Thymus (tissue), 11 donors: ENCODE results near the gene SPRED2. TPM values are rescaled to one million over a fixed set of nuclear protein-coding genes. Genes with fewer than 3 reads are reported as not detected.

Experiments
- DNase-seq, 9 donors: peaks; one replicate each; pipeline ENCODE4 v3.0.0-alpha.2; 2013; ENCODE audit warnings: low spot score in 9 of 9, low read depth in 6 of 9, missing footprints in 1 of 9
- H3K27ac ChIP-seq, 2 donors: one replicate each; pipeline ENCODE4 v1.5.1; 2013; ENCODE audit warnings: control low read depth in 1 of 2, low read depth in 1 of 2, low read length in 1 of 2, mild to moderate bottlenecking in 1 of 2, moderate library complexity in 1 of 2
- H3K27me3 ChIP-seq, 2 donors: one replicate each; pipeline ENCODE4 v1.5.1; 2013; ENCODE audit warnings: low read length in 1 of 2; ENCODE audit not compliant: control insufficient read depth in 2 of 2, insufficient read depth in 1 of 2
- H3K36me3 ChIP-seq, 2 donors: one replicate each; pipeline ENCODE4 v1.5.1; 2013; ENCODE audit warnings: low read length in 1 of 2, mild to moderate bottlenecking in 1 of 2, moderate library complexity in 1 of 2; ENCODE audit not compliant: control insufficient read depth in 2 of 2, insufficient read depth in 2 of 2
- H3K4me1 ChIP-seq, 2 donors: one replicate each; pipeline ENCODE4 v1.5.1; 2013; ENCODE audit warnings: low read length in 2 of 2; ENCODE audit not compliant: control insufficient read depth in 2 of 2, insufficient read depth in 2 of 2
- H3K4me3 ChIP-seq, 2 donors: one replicate each; pipeline ENCODE4 v1.5.1; 2013; ENCODE audit warnings: low read length in 2 of 2, control low read depth in 1 of 2, mild to moderate bottlenecking in 1 of 2
- H3K9me3 ChIP-seq, 2 donors: one replicate each; pipeline ENCODE4 v1.5.1; 2013; ENCODE audit warnings: low read length in 1 of 2, mild to moderate bottlenecking in 1 of 2; ENCODE audit not compliant: control insufficient read depth in 2 of 2, insufficient read depth in 1 of 2
- WGBS: extraction: QIAGEN DNeasy Blood & Tissue Kit; methylation state at CpG from one replicate; pipeline ENCODE4 v1.1.7; 2013; 5-methylcytosine and 5-hydroxymethylcytosine counted together
- polyA plus RNA-seq: library from polyadenylated mRNA; stranded (reverse); fragments of 200-250 nt; gene quantifications from one replicate; pipeline ENCODE4 v1.2.3, GENCODE V29; 2013
- total RNA-seq: library from RNA; stranded (reverse); fragments of 120-200 nt; gene quantifications from one replicate; pipeline ENCODE4 v1.2.4, GENCODE V29; 2013
- donor health status: healthy.

Gene SPRED2
- total and polyA plus RNA-seq, 2 donors: 7.9 to 17.0 TPM

GRCh38 chr2:65473045-65473444 is 40.6 kb upstream of the SPRED2 start:
- no peak for DNase-seq
- Histone ChIP-seq H3K27me3 (no peaks in the 10 kb centered on the region), H3K4me3 (no peak overlapping the region), H3K27ac (no peak overlapping the region), H3K9me3 (peaks cover 0 to 4% of the 10 kb centered on the region in 2 donors), H3K4me1 (peaks cover 0 to 3% of the 10 kb centered on the region in 2 donors), H3K36me3 (no peaks in the 10 kb centered on the region)
- 100% methylated on average over 1 of the region's 1 CpG for WGBS

DNA sequence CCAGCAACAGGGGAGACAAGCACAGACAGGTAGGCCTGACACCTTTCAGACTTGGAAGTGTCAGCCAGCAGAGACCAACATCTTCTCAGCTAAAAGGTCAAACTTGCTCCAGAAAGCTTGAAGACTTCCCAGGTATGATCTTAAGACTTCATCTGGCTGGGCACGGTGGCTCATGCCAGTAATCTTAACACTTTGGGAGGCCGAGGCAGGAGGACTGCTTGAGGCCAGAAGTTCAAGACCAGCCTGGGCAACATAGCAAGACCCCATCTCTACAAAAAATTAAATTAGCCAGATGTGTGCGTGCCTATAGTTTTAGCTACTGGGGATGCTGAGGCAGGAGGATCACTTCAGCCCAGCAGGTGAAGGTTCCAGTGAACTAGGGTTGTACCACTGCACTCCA is 39.0 kb upstream of the SPRED2 start:
- peaks cover 0 to 4% of the 10 kb centered on the region in 2 donors for H3K9me3 ChIP-seq
- no peaks in the 10 kb centered on the region for H3K27me3 ChIP-seq
- H3K27ac ChIP-seq: no peak overlapping the region
- H3K36me3 ChIP-seq: no peaks in the 10 kb centered on the region
- H3K4me3 ChIP-seq: no peak overlapping the region
- H3K4me1 ChIP-seq: peaks cover 0 to 7% of the 10 kb centered on the region in 2 donors
- no peak for DNase-seq
- WGBS: 96% methylated on average over 3 of the region's 3 CpGs

DNA sequence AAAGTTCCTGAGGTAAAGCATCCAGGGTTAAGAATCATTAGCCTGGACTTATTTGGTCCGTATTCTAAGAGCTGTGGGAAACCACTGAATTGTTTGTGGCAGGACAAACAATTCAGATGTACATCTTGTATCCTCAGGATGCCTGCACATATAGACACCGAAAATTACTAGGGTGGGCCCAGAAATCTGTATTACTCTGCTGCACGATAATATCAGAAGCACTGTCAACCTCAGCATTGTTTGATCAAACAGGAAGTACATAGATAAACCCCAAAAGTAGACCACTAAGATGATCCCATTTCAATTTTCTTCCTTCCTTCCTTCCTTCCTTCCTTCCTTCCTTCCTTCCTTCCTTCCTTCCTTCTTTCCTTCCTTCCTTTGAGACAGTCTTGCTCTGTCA is 34.2 kb upstream of the SPRED2 start:
- Histone ChIP-seq H3K27me3 (no peaks in the 10 kb centered on the region), H3K27ac (no peak overlapping the region), H3K4me1 (peaks cover 0 to 19% of the 10 kb centered on the region in 2 donors), H3K36me3 (no peaks in the 10 kb centered on the region), H3K4me3 (no peak overlapping the region), H3K9me3 (no peaks in the 10 kb centered on the region)
- DNase-seq: no peak
- 88% methylated on average over 3 of the region's 3 CpGs for WGBS

- 94% methylated on average over 5 of the region's 5 CpGs for WGBS
- no peak for DNase-seq
- no peaks in the 10 kb centered on the region for H3K36me3 ChIP-seq
- no peak overlapping the region for H3K27ac ChIP-seq
- no peaks in the 10 kb centered on the region for H3K27me3 ChIP-seq
- no peaks in the 10 kb centered on the region for H3K9me3 ChIP-seq
- no peak overlapping the region for H3K4me3 ChIP-seq
- H3K4me1 ChIP-seq: peaks cover 0 to 19% of the 10 kb centered on the region in 2 donors
These were observed 33.5 kb upstream of the SPRED2 start for GRCh38 chr2:65465857-65466256.

GRCh38 chr2:65465124-65465523 is 32.7 kb upstream of the SPRED2 start:
- H3K27me3 ChIP-seq: no peaks in the 10 kb centered on the region
- WGBS: 90% methylated on average over 5 of the region's 5 CpGs

DNA sequence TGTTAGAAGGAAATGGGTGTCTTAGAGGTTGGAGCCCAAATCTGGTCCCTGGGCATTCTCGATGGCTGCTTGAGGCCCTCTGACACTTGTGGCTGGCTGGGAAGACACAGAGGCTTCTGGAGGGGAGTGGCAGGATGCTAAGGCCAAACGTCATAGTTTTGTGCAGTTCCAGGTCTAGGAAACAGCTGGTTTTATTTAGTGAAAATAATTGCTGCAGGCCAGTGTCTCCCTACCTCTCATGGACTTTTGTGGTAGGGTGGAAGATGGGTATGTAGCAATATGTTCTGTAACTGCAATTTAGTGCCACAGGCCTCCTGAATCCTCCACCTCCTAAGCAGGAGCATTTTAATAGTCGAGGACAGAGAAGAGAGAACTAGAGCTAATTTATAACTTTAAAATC is 32.2 kb upstream of the SPRED2 start:
- H3K27ac ChIP-seq: no peak overlapping the region
- no peaks in the 10 kb centered on the region for H3K27me3 ChIP-seq
- WGBS: 70% methylated on average over 3 of the region's 3 CpGs
- no peaks in the 10 kb centered on the region for H3K9me3 ChIP-seq
- peaks cover 0 to 19% of the 10 kb centered on the region in 2 donors for H3K4me1 ChIP-seq
- H3K36me3 ChIP-seq: no peaks in the 10 kb centered on the region
- no peak overlapping the region for H3K4me3 ChIP-seq
- DNase-seq: no peak

More at GRCh38 chr2:65465124-65465523, 32.7 kb upstream of the SPRED2 start:
- Histone ChIP-seq H3K9me3 (no peaks in the 10 kb centered on the region), H3K4me3 (no peak overlapping the region), H3K4me1 (peaks cover 0 to 19% of the 10 kb centered on the region in 2 donors), H3K36me3 (no peaks in the 10 kb centered on the region), H3K27ac (no peak overlapping the region)
- DNase-seq: no peak

DNA sequence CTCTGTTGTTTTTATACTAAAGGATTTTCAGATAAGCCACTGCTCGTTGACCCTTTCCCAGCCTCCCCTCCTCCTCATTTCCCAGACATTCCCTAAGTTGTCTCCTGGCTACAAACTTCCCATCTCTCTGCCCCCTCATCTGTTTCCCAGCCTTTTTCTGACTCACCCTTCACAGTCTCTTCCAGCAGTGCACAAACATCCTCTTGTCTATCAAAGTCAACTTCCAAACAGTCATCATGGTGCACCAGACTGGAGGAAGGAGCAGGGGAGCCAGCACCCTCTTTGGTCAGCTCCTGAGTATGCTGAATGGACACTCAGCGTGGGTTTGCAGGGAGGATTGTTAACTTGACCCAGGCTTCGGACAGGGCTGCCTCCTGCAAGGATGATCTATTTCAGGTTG is 26.6 kb upstream of the SPRED2 start:
- no peak for DNase-seq
- Histone ChIP-seq H3K27me3 (no peaks in the 10 kb centered on the region), H3K9me3 (no peaks in the 10 kb centered on the region), H3K4me1 (no peaks in the 10 kb centered on the region), H3K27ac (no peak overlapping the region), H3K4me3 (no peak overlapping the region), H3K36me3 (no peaks in the 10 kb centered on the region)
- WGBS: 96% methylated on average over 3 of the region's 3 CpGs

GRCh38 chr2:65456886-65457285 is 24.5 kb upstream of the SPRED2 start:
- Histone ChIP-seq H3K36me3 (no peaks in the 10 kb centered on the region), H3K4me1 (no peaks in the 10 kb centered on the region), H3K4me3 (no peak overlapping the region), H3K27me3 (no peaks in the 10 kb centered on the region), H3K9me3 (no peaks in the 10 kb centered on the region), H3K27ac (no peak overlapping the region)
- WGBS: 92% methylated on average over 2 of the region's 2 CpGs
- no peak for DNase-seq

- Histone ChIP-seq H3K27me3 (no peaks in the 10 kb centered on the region), H3K9me3 (no peaks in the 10 kb centered on the region), H3K36me3 (no peaks in the 10 kb centered on the region), H3K27ac (no peak overlapping the region), H3K4me3 (no peak overlapping the region), H3K4me1 (no peaks in the 10 kb centered on the region)
- no peak for DNase-seq
These were observed 23.7 kb upstream of the SPRED2 start for GRCh38 chr2:65456064-65456463.

GRCh38 chr2:65453916-65454315 is 21.5 kb upstream of the SPRED2 start:
- Histone ChIP-seq H3K27me3 (no peaks in the 10 kb centered on the region), H3K4me1 (no peaks in the 10 kb centered on the region), H3K4me3 (no peak overlapping the region), H3K9me3 (no peaks in the 10 kb centered on the region), H3K36me3 (no peaks in the 10 kb centered on the region), H3K27ac (no peak overlapping the region)
- WGBS: 100% methylated on average over 1 of the region's 1 CpG
- DNase-seq: no peak
